DND-41 (cell line): ENCODE measurements around the gene FCN1.

Source experiments
- ATAC-seq: fragments of 200-7000 bp; cut with Tn5 transposase; 3 replicates; pipeline ENCODE4 v1.9.1; 2021; ENCODE audit warnings: low read depth; ENCODE audit not compliant: insufficient read depth
- DNase-seq: peaks from one replicate; pipeline ENCODE4 v3.0.0-alpha.2; 2020
- H2AFZ ChIP-seq: 2 replicates; pipeline ENCODE4 v1.6.0; 2012; ENCODE audit warnings: low read depth, low read length
- H3K27ac ChIP-seq: 2 replicates; pipeline ENCODE4 v1.5.1; 2012; ENCODE audit warnings: low read length, inconsistent platforms
- H3K27me3 ChIP-seq: fragments of 200-600 bp; sonication (generic); 2 replicates; pipeline ENCODE4 v1.6.0; 2012; ENCODE audit warnings: low read length, mild to moderate bottlenecking, inconsistent platforms; ENCODE audit not compliant: insufficient read depth, poor library complexity
- H3K36me3 ChIP-seq: 2 replicates; pipeline ENCODE4 v1.5.1; 2012; ENCODE audit warnings: low read length, inconsistent platforms; ENCODE audit not compliant: insufficient read depth
- H3K4me1 ChIP-seq: 2 replicates; pipeline ENCODE4 v1.5.1; 2012; ENCODE audit warnings: mild to moderate bottlenecking, low read length; ENCODE audit not compliant: insufficient read depth
- H3K4me2 ChIP-seq: 2 replicates; pipeline ENCODE4 v1.6.0; 2012; ENCODE audit warnings: mild to moderate bottlenecking, moderate library complexity, low read length, inconsistent platforms; ENCODE audit not compliant: insufficient read depth
- H3K4me3 ChIP-seq, 2 experiments: fragments of 200-600 bp in 1 of 2; shearing (Covaris generic) in 1 of 2; 2 replicates each; pipeline ENCODE4 v1.5.1; 2012 to 2016; ENCODE audit warnings: inconsistent platforms in 2 of 2, low read length in 2 of 2, mild to moderate bottlenecking in 2 of 2, low read depth in 1 of 2, moderate library complexity in 1 of 2
- H3K79me2 ChIP-seq: 2 replicates; pipeline ENCODE4 v1.6.0; 2012; ENCODE audit warnings: low read length, inconsistent platforms; ENCODE audit not compliant: insufficient read depth
- H3K9ac ChIP-seq: 2 replicates; pipeline ENCODE4 v1.6.0; 2012; ENCODE audit warnings: low read depth, mild to moderate bottlenecking, inconsistent platforms, low read length, moderate library complexity
- H3K9me3 ChIP-seq: 2 replicates; pipeline ENCODE4 v1.5.1; 2012; ENCODE audit warnings: low read length, moderate library complexity, mild to moderate bottlenecking, inconsistent platforms; ENCODE audit not compliant: insufficient read depth, severe bottlenecking
- H4K20me1 ChIP-seq: 2 replicates; pipeline ENCODE4 v1.6.0; 2012; ENCODE audit warnings: low read length; ENCODE audit not compliant: insufficient read depth
- CTCF ChIP-seq: IDR thresholded peaks from 2 replicates; pipeline ENCODE4 v1.5.1; 2012; ENCODE audit warnings: borderline replicate concordance, low read length, moderate library complexity, mild to moderate bottlenecking; ENCODE audit not compliant: poor library complexity, severe bottlenecking; ENCODE audit errors: extremely low read depth
- EZH2 ChIP-seq: IDR thresholded peaks from 3 replicates; pipeline ENCODE4 v1.6.1; 2012; ENCODE audit warnings: borderline replicate concordance, low read depth, mild to moderate bottlenecking, moderate library complexity, low read length, inconsistent platforms; ENCODE audit not compliant: severe bottlenecking

Gene FCN1

GRCh38 chr9:134949681-134950385 lies 32.1 kb upstream of the FCN1 start:
- Histone ChIP-seq H3K4me2 (no peak overlapping the region), H3K36me3 (no peaks in the 10 kb centered on the region), H3K4me3 (no peak overlapping the region), H3K27ac (no peak overlapping the region), H3K27me3 (no peaks in the 10 kb centered on the region), H3K4me1 (no peaks in the 10 kb centered on the region), H3K79me2 (no peaks in the 10 kb centered on the region), H4K20me1 (no peaks in the 10 kb centered on the region; the same call in 1 of the 2 replicates), H3K9ac (no peak overlapping the region), H3K9me3 (no peaks in the 10 kb centered on the region), H2AFZ (no peak overlapping the region)
- DNase-seq (no peak), ATAC-seq (no peak)
- TF ChIP-seq CTCF: no peak
- TF ChIP-seq EZH2: no peak

DNA sequence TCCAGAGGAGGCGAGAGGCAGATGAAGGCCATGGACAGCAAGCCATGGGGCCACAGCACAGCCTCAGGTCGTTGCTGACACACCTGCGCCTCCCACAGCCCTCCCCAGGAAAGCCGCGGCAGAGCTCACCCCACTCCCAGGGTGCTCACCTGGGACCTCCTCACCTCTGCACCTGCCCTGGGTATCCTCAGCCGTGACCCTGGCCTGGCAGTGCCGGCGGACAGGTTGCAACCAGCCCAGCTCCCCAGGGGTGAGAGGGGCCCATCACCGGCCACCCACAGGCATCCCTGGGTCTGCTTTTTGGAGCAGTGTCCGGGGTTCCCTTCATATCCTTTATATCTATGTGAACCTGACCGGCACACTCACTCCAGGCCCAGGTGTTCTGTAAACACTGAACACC lies 30.4 kb upstream of the FCN1 start:
- no peaks in the 10 kb centered on the region; the same call in 1 of the 2 replicates for H4K20me1 ChIP-seq
- H3K27ac ChIP-seq: no peak overlapping the region
- no peak overlapping the region for H3K4me2 ChIP-seq
- H3K4me1 ChIP-seq: no peaks in the 10 kb centered on the region
- H3K27me3 ChIP-seq: no peaks in the 10 kb centered on the region
- no peaks in the 10 kb centered on the region for H3K36me3 ChIP-seq
- H3K4me3 ChIP-seq: no peak overlapping the region
- H3K79me2 ChIP-seq: no peaks in the 10 kb centered on the region
- ATAC-seq (no peak), DNase-seq (no peak)
- TF ChIP-seq CTCF (no peak), EZH2 (no peak)
- no peak overlapping the region for H2AFZ ChIP-seq
- H3K9ac ChIP-seq: no peak overlapping the region
- H3K9me3 ChIP-seq: no peaks in the 10 kb centered on the region

DNA sequence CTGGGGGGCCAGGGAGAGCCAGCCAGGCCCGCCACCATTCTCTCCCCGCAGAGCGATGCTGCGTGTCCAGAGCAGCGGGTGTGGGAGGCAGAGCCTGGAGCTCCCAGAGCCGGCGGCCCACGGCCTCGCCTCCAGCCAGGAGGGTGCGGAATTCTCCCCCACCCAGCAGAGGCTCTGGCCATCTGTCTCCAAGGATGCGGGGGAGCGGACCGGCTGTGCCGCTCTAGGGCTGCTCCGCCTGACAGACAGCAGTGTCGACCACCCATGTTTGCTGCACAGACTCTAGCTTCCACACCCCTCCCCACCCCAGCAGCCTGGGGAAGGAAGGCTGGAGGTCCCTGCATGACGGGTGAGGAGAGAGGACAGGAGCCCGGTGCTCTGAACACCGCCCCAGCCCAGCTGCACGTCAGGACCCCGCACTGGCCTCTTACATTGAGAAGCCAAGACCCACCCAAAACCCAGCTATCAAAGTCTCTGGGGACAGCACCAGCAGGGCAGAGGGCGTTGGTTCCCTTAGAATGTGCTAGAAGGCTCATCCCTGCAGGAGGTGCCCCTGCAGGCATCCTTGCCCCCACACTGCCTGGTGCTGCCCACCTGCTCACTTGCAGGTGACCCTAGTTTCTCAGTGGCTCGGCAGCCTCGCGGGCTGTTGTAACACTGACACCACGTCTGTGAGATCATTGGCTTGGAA lies 29.7 kb upstream of the FCN1 start:
- Histone ChIP-seq H3K4me3 (no peak overlapping the region), H4K20me1 (no peaks in the 10 kb centered on the region; the same call in 1 of the 2 replicates), H3K36me3 (no peaks in the 10 kb centered on the region), H3K4me1 (no peaks in the 10 kb centered on the region), H3K4me2 (no peak overlapping the region), H3K27me3 (no peaks in the 10 kb centered on the region), H3K79me2 (no peaks in the 10 kb centered on the region), H3K9ac (no peak overlapping the region), H3K9me3 (no peaks in the 10 kb centered on the region), H3K27ac (no peak overlapping the region), H2AFZ (no peak overlapping the region)
- ATAC-seq (no peak), DNase-seq (no peak)
- no peak for TF ChIP-seq EZH2
- TF ChIP-seq CTCF: no peak
